OCI-LY3 (cell line): ENCODE measurements around the gene RTCA.

Source experiments
- H2AFZ ChIP-seq: fragments of 200-600, 300-600 bp; shearing (Covaris generic); 2 replicates; pipeline ENCODE4 v1.6.0; 2014; ENCODE audit warnings: antibody characterized with exemption, low read depth, low read length
- H3K27ac ChIP-seq: fragments of 200-600, 300-600 bp; sonication (generic); 2 replicates; pipeline ENCODE4 v1.5.1; 2014; ENCODE audit warnings: mild to moderate bottlenecking, low read length, moderate library complexity, mixed read lengths
- H3K27me3 ChIP-seq: fragments of 200-600, 300-600 bp; sonication (generic); 2 replicates; pipeline ENCODE4 v1.6.1; 2014; ENCODE audit warnings: low read depth, low read length, mixed read lengths
- H3K36me3 ChIP-seq: fragments of 200-600, 300-600 bp; sonication (generic); replicated peaks from 2 replicates; pipeline ENCODE3; 2014; ENCODE audit warnings: low read depth, low read length, mixed read lengths
- H3K4me1 ChIP-seq: fragments of 300-600, 200-600 bp; sonication (generic); 2 replicates; pipeline ENCODE4 v1.6.1; 2014; ENCODE audit warnings: low read length, mixed read lengths
- H3K4me2 ChIP-seq: fragments of 200-600, 300-600 bp; sonication (generic); 2 replicates; pipeline ENCODE4 v1.6.1; 2014; ENCODE audit warnings: low read length, mixed read lengths
- H3K4me3 ChIP-seq: fragments of 300-600, 200-600 bp; sonication (generic); 2 replicates; pipeline ENCODE4 v1.5.1; 2014; ENCODE audit warnings: antibody characterized with exemption, mild to moderate bottlenecking, low read length, moderate library complexity
- H3K79me2 ChIP-seq: fragments of 300-600, 200-600 bp; shearing (Covaris generic); 2 replicates; pipeline ENCODE4 v1.6.1; 2014; ENCODE audit warnings: mild to moderate bottlenecking, low read length, mixed read lengths
- H3K9ac ChIP-seq: fragments of 300-600, 200-600 bp; shearing (Covaris generic); 2 replicates; pipeline ENCODE4 v1.6.0; 2014; ENCODE audit warnings: mild to moderate bottlenecking, low read length, moderate library complexity
- H3K9me3 ChIP-seq: fragments of 200-600, 300-600 bp; shearing (Covaris generic); 2 replicates; pipeline ENCODE4 v1.6.1; 2014; ENCODE audit warnings: low read length, mixed read lengths; ENCODE audit not compliant: insufficient read depth
- H4K20me1 ChIP-seq: fragments of 200-600, 300-600 bp; sonication (generic); 2 replicates; pipeline ENCODE4 v1.6.1; 2016; ENCODE audit warnings: low read length, mixed read lengths; ENCODE audit not compliant: insufficient read depth
- EZH2phosphoT487 ChIP-seq: fragments of 200-600 bp; shearing (Covaris generic); IDR thresholded peaks from 2 replicates; pipeline ENCODE4 v1.6.1; 2018; ENCODE audit warnings: antibody characterized with exemption, mixed run types, low read depth
- TF ChIP-seq, protein P1 (sequence below): fragments of 200-600, 300-600 bp; sonication (generic); IDR thresholded peaks from 2 replicates; pipeline ENCODE4 v1.5.1; 2014; ENCODE audit warnings: antibody characterized with exemption, low read length, low read depth

RTCA gene

GRCh38 chr1:100306735-100307313 lies 40.8 kb downstream of the RTCA start:
- no peaks in the 10 kb centered on the region for H4K20me1 ChIP-seq
- H2AFZ ChIP-seq: no peak overlapping the region
- no peak overlapping the region for H3K9ac ChIP-seq
- H3K36me3 ChIP-seq: no peaks in the 10 kb centered on the region
- H3K79me2 ChIP-seq: no peaks in the 10 kb centered on the region
- no peak overlapping the region for H3K4me3 ChIP-seq
- TF ChIP-seq, protein P1, sequence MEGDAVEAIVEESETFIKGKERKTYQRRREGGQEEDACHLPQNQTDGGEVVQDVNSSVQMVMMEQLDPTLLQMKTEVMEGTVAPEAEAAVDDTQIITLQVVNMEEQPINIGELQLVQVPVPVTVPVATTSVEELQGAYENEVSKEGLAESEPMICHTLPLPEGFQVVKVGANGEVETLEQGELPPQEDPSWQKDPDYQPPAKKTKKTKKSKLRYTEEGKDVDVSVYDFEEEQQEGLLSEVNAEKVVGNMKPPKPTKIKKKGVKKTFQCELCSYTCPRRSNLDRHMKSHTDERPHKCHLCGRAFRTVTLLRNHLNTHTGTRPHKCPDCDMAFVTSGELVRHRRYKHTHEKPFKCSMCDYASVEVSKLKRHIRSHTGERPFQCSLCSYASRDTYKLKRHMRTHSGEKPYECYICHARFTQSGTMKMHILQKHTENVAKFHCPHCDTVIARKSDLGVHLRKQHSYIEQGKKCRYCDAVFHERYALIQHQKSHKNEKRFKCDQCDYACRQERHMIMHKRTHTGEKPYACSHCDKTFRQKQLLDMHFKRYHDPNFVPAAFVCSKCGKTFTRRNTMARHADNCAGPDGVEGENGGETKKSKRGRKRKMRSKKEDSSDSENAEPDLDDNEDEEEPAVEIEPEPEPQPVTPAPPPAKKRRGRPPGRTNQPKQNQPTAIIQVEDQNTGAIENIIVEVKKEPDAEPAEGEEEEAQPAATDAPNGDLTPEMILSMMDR: no peak
- no peak for TF ChIP-seq EZH2phosphoT487
- H3K27ac ChIP-seq: no peak overlapping the region; the same call in 1 of the 2 replicates
- peaks cover 30% of the 10 kb centered on the region for H3K4me1 ChIP-seq
- H3K4me2 ChIP-seq: peak overlapping the region; percentile 16; the same call in 1 of the 2 replicates
- H3K27me3 ChIP-seq: no peaks in the 10 kb centered on the region
- no peaks in the 10 kb centered on the region for H3K9me3 ChIP-seq

- no peak for TF ChIP-seq EZH2phosphoT487
These were observed 42.8 kb downstream of the RTCA start for GRCh38 chr1:100308777-100309176.

GRCh38 chr1:100309863-100310262 lies 43.8 kb downstream of the RTCA start:
- TF ChIP-seq, protein P1: no peak
- no peak for TF ChIP-seq EZH2phosphoT487
- H3K9me3 ChIP-seq: no peaks in the 10 kb centered on the region
- no peak overlapping the region for H3K4me3 ChIP-seq
- H3K4me2 ChIP-seq: no peak overlapping the region
- no peak overlapping the region for H3K9ac ChIP-seq
- H3K27ac ChIP-seq: no peak overlapping the region
- H3K4me1 ChIP-seq: peaks cover 37% of the 10 kb centered on the region
- no peaks in the 10 kb centered on the region for H3K79me2 ChIP-seq
- no peak overlapping the region for H2AFZ ChIP-seq
- H4K20me1 ChIP-seq: no peaks in the 10 kb centered on the region
- H3K36me3 ChIP-seq: no peaks in the 10 kb centered on the region
- H3K27me3 ChIP-seq: no peaks in the 10 kb centered on the region

More at GRCh38 chr1:100308777-100309176, 42.8 kb downstream of the RTCA start:
- peak overlapping the region; percentile 53; the same call in 1 of the 2 replicates for H3K4me2 ChIP-seq
- no peak overlapping the region for H3K27ac ChIP-seq
- no peaks in the 10 kb centered on the region for H3K9me3 ChIP-seq
- H3K79me2 ChIP-seq: no peaks in the 10 kb centered on the region
- no peaks in the 10 kb centered on the region for H3K36me3 ChIP-seq
- H3K9ac ChIP-seq: no peak overlapping the region
- no peaks in the 10 kb centered on the region for H4K20me1 ChIP-seq
- H3K4me3 ChIP-seq: no peak overlapping the region
- H3K27me3 ChIP-seq: no peaks in the 10 kb centered on the region
- no peak overlapping the region for H2AFZ ChIP-seq
- H3K4me1 ChIP-seq: peaks cover 30% of the 10 kb centered on the region

DNA sequence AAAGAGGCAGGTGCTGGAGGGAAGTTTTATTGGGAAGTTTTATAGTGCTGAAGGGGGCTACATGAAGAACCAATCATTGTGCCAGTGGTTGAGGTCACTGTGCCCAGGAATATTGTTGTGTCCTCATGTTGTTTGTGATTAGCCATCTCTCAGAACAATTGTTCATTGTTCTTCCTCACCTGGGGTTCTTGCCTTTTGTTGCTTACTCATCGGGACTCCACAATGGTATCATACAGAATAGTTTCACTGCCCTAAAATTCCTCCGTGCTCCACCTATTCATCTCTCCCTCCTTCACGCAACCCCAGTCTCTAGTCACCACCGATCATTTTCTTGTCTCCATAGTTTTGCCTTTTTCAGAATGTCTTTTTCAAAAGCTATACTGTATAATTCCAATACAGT lies 47.4 kb downstream of the RTCA start:
- Histone ChIP-seq H4K20me1 (no peaks in the 10 kb centered on the region), H3K27me3 (no peaks in the 10 kb centered on the region), H3K27ac (no peak overlapping the region), H3K9ac (no peak overlapping the region), H3K4me1 (peaks cover 17% of the 10 kb centered on the region), H3K36me3 (no peaks in the 10 kb centered on the region), H3K4me3 (no peak overlapping the region), H2AFZ (no peak overlapping the region), H3K79me2 (no peaks in the 10 kb centered on the region), H3K9me3 (no peaks in the 10 kb centered on the region), H3K4me2 (no peak overlapping the region)
- TF ChIP-seq, protein P1: no peak
- TF ChIP-seq EZH2phosphoT487: no peak
